ENCODE results near the gene TMEM127. TPM values are rescaled to one million over a fixed set of nuclear protein-coding genes. Genes with fewer than 3 reads are reported as not detected.

The TMEM127 gene
- polyA plus RNA-seq, 3 donors, result 72.3 to 107 (median 78.5) TPM

DNA sequence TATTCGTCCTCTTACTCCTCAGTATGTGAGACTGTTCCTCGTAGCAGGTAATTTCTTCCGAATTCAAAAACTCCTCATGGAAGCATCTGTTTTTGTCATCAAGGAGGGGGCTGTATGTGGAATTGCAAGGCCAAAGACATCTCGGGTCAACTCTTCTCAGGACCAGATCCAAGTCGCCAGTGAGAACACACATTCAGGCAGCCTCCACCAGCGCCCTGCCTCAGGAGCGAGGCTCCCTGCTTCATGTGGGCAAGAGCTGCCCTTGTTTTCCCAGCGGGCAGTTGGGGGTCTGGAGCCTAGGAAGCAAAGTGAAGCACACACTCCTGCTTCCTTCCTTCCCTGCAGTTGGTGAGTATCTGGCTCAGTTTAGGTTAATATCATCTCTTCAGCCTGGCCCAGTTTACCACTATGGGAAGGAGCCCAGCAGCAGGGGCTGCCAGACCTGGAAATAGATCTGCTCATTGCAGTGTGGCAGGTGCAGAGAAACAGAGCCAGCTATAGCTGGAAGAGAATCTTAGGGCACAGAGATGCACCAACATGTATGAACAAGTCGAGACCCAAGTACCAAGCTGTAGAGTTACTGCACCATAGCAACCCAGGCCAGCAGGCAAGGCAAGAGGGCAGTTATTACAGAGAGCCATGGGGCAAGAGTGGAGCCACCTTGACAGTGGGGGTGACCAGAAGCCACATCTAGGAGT lies 25.3 kb downstream of the TMEM127 start:
- DNase-seq, result no peak
- no peaks in the 10 kb centered on the region for H3K27me3 ChIP-seq (ENCODE audit: control insufficient read depth in 2 of 2, insufficient read depth in 2 of 2, low read length in 2 of 2)
- H3K4me3 ChIP-seq (replicated peaks in 1 of 3; ENCODE audit: low read depth in 2 of 3, low read length in 3 of 3), result peak overlapping the region in 1 of 3 experiments; percentile 63
- H3K36me3 ChIP-seq (replicated peaks in 1 of 2; ENCODE audit: control insufficient read depth in 1 of 2, insufficient read depth in 2 of 2, low read length in 2 of 2), result peaks cover 2 to 31% of the 10 kb centered on the region in 2 donors
- H4K20me1 ChIP-seq (ENCODE audit: insufficient read depth, low read length), result no peaks in the 10 kb centered on the region
- H3K9me3 ChIP-seq (replicated peaks in 1 of 2; ENCODE audit: control insufficient read depth in 1 of 2, insufficient read depth in 1 of 2, low read length in 2 of 2), result no peaks in the 10 kb centered on the region
- no peak overlapping the region for H3K4me3 Mint-ChIP-seq
- peaks cover 58 to 63% of the 10 kb centered on the region in 2 donors for H3K4me1 ChIP-seq (ENCODE audit: control insufficient read depth in 1 of 2, insufficient read depth in 2 of 2, low read length in 2 of 2)
- H3K79me2 ChIP-seq (ENCODE audit: insufficient read depth, low read length), result peaks cover 26% of the 10 kb centered on the region
- TF ChIP-seq, protein P1, sequence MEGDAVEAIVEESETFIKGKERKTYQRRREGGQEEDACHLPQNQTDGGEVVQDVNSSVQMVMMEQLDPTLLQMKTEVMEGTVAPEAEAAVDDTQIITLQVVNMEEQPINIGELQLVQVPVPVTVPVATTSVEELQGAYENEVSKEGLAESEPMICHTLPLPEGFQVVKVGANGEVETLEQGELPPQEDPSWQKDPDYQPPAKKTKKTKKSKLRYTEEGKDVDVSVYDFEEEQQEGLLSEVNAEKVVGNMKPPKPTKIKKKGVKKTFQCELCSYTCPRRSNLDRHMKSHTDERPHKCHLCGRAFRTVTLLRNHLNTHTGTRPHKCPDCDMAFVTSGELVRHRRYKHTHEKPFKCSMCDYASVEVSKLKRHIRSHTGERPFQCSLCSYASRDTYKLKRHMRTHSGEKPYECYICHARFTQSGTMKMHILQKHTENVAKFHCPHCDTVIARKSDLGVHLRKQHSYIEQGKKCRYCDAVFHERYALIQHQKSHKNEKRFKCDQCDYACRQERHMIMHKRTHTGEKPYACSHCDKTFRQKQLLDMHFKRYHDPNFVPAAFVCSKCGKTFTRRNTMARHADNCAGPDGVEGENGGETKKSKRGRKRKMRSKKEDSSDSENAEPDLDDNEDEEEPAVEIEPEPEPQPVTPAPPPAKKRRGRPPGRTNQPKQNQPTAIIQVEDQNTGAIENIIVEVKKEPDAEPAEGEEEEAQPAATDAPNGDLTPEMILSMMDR (IDR thresholded peaks at IDR 0.05), result no peak
- intact Hi-C loops (cut with micrococcal nuclease), result loop anchor here in 1 of 2 donors (2.0 to 5.0 kb wide), 2 partner anchors 24 to 33 kb away; partner anchors contain the start of genes STARD7 and TMEM127
- H3K9me3 Mint-ChIP-seq, result peaks cover 0 to 3% (median 0%) of the 10 kb centered on the region in 7 donors
- no peak overlapping the region for H2AFZ ChIP-seq (ENCODE audit: insufficient read depth, low read depth, low read length, poor library complexity, severe bottlenecking)
- H3K9ac ChIP-seq (ENCODE audit: insufficient read depth, low read length, poor library complexity, severe bottlenecking), result peak overlapping the region; percentile 64
- H3K36me3 Mint-ChIP-seq, result peaks cover 16 to 42% of the 10 kb centered on the region in 2 donors
- peak overlapping the region; percentile 98 to 100 (median 98) for H3K27ac Mint-ChIP-seq
- peak overlapping the region; percentile 78 to 97 for H3K27ac ChIP-seq (ENCODE audit: low read depth in 1 of 2, low read length in 2 of 2)
- peaks cover 58% of the 10 kb centered on the region for H3K4me1 Mint-ChIP-seq
- 100% methylated on average over 4 of the region's 9 CpGs for WGBS (ENCODE audit: insufficient coverage)
- no peaks in the 10 kb centered on the region for H3K27me3 Mint-ChIP-seq (ENCODE audit: low read depth in 3 of 3)
- peak overlapping the region; percentile 60 for H3K4me2 ChIP-seq (replicated peaks; ENCODE audit: extremely low read depth, low read length, poor library complexity, severe bottlenecking)

DNA sequence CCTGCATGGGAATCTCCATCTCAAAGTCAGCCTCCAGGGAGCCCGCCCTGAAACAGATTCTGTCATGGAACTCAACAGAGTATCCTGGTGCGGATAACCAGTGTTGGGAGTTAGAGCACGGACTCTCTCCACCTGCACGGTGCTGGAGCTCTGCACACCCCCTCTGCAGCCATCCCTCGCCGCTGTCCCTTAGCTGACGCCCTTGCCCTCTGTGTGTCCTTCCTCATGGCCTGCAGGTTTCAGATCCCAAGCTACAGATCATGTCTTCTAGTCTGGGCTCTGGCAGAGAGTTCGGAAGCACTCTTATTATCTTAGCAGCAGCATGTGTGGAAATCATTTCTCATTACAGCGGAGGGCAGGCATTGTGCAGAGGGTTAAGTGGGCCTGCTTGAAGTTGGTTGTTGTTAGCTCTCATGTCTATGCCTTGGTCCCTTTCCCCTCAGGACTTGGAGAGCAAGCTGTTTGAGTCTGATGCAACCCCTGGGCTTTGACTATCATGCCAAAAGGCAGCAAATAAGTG lies 26.0 kb downstream of the TMEM127 start:
- intact Hi-C loops (cut with micrococcal nuclease), result loop anchor here in 1 of 2 donors (2.0 to 5.0 kb wide), 2 partner anchors 25 to 33 kb away; partner anchors contain the start of genes STARD7 and TMEM127
- no peak overlapping the region for H3K9ac ChIP-seq (ENCODE audit: insufficient read depth, low read length, poor library complexity, severe bottlenecking)
- WGBS (ENCODE audit: insufficient coverage), result 94% methylated on average over 9 of the region's 9 CpGs
- peaks cover 2 to 31% of the 10 kb centered on the region in 2 donors for H3K36me3 ChIP-seq (replicated peaks in 1 of 2; ENCODE audit: control insufficient read depth in 1 of 2, insufficient read depth in 2 of 2, low read length in 2 of 2)
- no peak overlapping the region for H3K4me3 ChIP-seq (replicated peaks in 1 of 3; ENCODE audit: low read depth in 2 of 3, low read length in 3 of 3)
- no peaks in the 10 kb centered on the region for H3K27me3 ChIP-seq (ENCODE audit: control insufficient read depth in 2 of 2, insufficient read depth in 2 of 2, low read length in 2 of 2)
- TF ChIP-seq, protein P1 (IDR thresholded peaks at IDR 0.05), result no peak
- H3K27ac ChIP-seq (ENCODE audit: low read depth in 1 of 2, low read length in 2 of 2), result peak overlapping the region in 1 of 2 donors; percentile 97
- H3K27me3 Mint-ChIP-seq (ENCODE audit: low read depth in 3 of 3), result no peaks in the 10 kb centered on the region
- H3K4me1 Mint-ChIP-seq, result peaks cover 53% of the 10 kb centered on the region
- H3K4me1 ChIP-seq (ENCODE audit: control insufficient read depth in 1 of 2, insufficient read depth in 2 of 2, low read length in 2 of 2), result peaks cover 52 to 60% of the 10 kb centered on the region in 2 donors
- H3K79me2 ChIP-seq (ENCODE audit: insufficient read depth, low read length), result peaks cover 26% of the 10 kb centered on the region
- H3K36me3 Mint-ChIP-seq, result peaks cover 14 to 39% of the 10 kb centered on the region in 2 donors
- H2AFZ ChIP-seq (ENCODE audit: insufficient read depth, low read depth, low read length, poor library complexity, severe bottlenecking), result no peak overlapping the region
- no peak for DNase-seq
- H3K9me3 Mint-ChIP-seq, result peaks cover 0 to 4% (median 0%) of the 10 kb centered on the region in 7 donors
- H3K27ac Mint-ChIP-seq, result peak overlapping the region in 6 of 7 donors; percentile 72 to 100 (median 98)
- no peaks in the 10 kb centered on the region for H3K9me3 ChIP-seq (replicated peaks in 1 of 2; ENCODE audit: control insufficient read depth in 1 of 2, insufficient read depth in 1 of 2, low read length in 2 of 2)
- no peak overlapping the region for H3K4me2 ChIP-seq (replicated peaks; ENCODE audit: extremely low read depth, low read length, poor library complexity, severe bottlenecking)
- H3K4me3 Mint-ChIP-seq, result no peak overlapping the region
- H4K20me1 ChIP-seq (ENCODE audit: insufficient read depth, low read length), result no peaks in the 10 kb centered on the region

Data from CD14-positive monocyte (primary cell).